NCI-H748 (cell line): ENCODE measurements around the gene AMER2.

ENCODE experiments used
- DNase-seq: peaks from one replicate; lab custom pipeline; 2025; ENCODE audit not compliant: unreplicated experiment; lab: John Stamatoyannopoulos, UW

The AMER2 gene, protein sequence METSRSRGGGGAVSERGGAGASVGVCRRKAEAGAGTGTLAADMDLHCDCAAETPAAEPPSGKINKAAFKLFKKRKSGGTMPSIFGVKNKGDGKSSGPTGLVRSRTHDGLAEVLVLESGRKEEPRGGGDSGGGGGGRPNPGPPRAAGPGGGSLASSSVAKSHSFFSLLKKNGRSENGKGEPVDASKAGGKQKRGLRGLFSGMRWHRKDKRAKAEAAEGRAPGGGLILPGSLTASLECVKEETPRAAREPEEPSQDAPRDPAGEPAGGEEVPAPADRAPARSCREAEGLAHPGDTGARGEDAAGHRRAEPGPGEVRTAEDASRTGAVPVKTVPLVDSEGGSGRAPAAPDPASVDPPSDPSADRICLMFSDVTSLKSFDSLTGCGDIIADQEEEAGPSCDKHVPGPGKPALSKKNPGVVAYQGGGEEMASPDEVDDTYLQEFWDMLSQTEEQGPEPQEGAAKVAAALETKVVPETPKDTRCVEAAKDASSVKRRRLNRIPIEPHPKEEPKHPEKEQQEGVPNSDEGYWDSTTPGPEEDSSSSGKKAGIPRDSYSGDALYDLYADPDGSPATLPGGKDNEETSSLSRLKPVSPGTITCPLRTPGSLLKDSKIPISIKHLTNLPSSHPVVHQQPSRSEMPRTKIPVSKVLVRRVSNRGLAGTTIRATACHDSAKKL

DNA sequence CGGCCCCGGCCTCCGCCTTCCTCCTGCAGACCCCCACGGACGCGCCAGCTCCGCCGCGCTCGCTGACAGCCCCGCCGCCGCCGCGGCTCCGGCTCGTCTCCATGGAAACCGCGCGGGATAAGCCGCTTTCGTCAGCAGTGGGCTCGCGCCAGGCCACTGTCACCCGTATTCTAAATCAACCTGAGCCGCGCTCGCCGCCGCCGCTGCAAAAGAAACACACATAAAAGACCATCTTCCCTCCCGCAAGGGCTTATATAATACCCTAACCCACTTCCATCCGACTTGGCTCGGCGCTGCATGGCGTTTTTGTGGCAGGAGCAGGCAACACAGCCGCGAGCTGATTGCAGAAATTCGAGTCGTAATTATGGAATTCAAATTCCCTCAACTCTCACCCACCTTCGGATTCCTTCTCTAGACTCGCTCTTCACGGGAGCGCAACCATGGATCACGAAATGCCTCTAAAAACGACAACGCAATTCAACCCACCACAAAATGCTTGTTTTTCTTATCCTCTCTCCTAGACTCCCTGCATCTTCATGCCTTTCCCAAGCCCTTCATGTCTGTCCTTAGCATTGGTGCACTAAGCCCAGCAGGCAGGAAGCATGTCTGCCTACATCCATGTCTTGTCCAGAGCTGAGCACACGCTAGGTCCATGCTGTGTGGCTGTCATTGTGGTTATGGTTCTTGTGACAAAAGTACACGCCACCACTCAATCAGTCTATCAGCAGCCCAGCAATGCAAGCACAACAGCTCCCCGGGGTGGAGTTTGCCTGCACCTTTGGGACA lies at the start of gene AMER2:
Gene AMER2 (minus strand): TSS at position 772 of the 786 bp plus-strand sequence. CDS start 669 bp downstream, at position 103.
- peak; percentile 94 for DNase-seq

GRCh38 chr13:25218019-25218418 lies 45.9 kb upstream of the AMER2 start:
- DNase-seq, result no peak

GRCh38 chr13:25217023-25217885 lies 45.2 kb upstream of the AMER2 start:
- peak; percentile 46 for DNase-seq

DNA sequence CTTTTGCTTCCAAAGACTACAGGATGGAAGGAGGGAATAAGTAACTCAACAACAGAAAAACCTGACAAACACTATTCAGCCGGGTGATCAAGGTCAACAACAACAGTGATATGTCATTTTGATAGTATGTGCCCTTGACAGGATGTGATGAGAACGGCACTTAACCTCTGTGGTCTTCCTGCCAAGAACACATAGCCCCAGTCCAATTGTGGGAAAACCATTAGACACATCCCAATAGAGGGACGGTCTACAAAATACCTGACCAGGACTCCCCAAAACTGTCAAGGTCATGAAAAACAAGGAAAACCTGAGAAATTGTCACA lies 43.1 kb upstream of the AMER2 start:
- DNase-seq, result no peak

GRCh38 chr13:25214491-25215252 lies 42.6 kb upstream of the AMER2 start:
- no peak for DNase-seq

DNA sequence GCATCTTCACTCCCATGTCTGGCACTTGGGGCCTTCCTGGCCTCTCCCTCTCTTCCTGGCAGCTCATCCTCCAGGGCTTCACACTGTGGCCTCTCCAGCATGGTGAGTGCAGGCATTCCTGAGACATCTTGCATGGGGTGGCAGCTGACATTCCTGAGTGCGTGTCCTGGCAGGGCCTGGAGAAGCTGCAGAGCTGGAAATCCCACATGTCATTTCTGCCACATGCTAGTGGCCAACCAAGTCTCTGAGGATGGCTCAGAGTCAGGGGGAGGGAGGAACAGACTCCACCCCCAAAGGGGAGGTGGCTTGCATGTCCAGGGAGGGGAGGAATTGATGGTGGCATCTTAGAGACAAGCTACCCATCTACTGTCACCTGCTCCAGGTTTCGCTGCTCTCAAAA lies 41.6 kb upstream of the AMER2 start:
- no peak for DNase-seq

DNA sequence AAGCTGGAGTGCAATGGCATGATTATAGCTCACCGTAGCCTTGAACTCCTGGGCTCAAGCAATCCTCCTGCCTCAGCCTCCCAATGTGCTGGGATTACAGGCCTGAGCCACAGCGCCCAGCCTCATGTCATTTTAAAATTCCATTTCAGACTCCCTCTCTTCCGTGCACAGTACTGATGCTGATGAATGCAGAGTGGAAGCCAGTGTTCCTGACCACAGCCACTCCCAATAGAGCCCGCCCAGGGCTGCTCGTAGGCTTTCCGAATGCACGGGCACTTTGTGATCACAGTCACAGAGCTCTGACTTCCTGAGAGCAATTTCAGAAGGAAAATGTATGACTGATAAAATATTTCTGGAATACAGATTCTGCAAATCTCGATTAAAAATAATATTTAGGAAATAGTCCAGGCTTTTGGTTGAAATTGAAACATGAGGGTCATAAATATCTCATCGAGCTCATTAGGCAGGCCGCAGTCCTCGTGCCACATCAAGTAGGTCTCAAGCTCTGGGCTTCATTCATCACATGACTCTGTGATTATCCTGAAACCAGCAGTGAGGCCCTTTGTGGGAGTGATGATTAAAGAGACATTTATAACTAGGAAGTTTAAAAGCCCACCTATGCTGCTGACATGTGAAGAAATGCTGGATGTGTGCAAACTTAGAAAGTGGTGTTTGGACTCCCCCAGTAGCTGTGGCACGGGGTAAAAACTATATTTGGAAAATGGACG lies 38.9 kb upstream of the AMER2 start:
- DNase-seq, result no peak

DNA sequence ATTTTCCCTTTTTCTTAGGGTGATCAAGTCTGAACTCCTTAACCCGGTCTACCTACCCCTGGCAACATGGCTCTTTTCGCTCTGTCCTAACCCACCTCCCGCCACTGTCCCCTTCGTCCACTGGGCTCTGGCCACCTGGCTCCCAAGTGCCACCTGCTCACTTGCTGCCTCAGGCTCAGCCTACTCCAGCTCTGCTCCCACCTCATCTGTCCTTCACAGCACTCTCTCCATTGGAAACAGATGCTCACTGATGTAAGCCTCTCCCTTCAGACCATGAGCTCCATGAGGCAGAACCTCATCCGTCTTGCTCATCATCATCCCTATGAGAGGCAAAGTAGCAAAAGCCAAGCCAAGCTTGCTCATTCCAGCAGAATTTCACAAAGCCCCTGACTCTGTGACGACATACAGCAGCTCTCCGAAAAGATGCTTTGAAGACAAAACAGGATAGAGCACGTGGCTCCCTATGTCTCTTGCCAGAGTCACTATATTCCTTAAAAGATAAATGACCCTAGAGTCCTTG lies 35.3 kb upstream of the AMER2 start:
- DNase-seq, result no peak

DNA sequence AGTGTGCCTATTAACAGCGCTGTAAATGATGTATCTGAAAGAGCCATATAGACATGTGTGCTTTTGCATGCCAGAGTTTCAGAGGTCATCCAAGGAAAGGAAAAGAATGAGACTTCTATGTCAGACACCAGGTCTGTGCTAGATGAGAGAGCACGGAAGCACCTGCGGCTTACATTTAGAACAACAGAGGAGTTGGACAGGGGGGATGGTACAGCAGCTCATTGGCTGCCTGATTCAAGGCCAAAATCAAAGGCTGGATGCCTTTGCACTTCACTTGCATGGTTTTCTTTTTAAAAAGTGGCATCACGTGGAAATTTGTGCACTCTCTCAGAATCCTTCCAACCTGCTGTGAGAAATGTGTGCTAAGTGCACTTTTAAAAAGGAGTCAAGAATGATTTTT lies 32.8 kb upstream of the AMER2 start:
- DNase-seq, result no peak

- DNase-seq, result no peak
Observed at GRCh38 chr13:25203127-25203740, 31.1 kb upstream of the AMER2 start.

DNA sequence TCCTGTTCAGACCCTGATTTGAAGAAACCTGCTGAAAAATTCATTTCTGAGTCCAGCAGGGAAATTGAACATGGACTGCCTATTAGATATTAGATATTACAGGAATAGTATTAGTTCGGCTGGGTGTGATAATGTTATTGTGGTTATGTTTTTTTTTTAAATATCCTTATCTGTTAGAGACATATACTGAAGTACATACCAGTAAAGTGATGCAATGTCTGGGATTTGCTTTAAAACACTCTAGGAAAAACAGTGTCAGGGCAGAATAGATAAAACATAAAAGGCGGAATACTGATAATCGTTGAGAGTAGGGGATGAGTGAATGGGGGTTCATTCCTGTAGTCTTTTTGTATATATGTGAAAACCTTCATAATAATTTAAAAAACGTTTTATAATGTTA lies 28.7 kb upstream of the AMER2 start:
- no peak for DNase-seq

DNA sequence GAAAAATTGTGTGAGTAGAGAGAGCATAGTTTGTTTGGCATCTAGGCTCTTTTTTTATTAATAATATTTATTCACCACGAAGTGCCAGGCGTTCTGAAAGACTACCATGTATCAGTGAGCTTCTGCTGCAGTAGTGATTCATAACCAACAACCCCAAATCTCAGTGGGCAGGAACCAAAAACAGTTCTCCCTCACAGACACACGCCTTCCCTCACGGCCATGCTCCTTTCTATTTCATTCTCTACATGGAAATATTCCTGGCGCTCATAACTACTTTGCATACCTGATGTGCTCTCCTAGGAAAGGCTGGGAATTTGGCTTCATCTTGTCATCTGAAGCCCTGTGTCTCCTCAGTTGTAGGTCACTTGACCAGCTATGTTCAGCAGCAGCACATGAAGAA lies 26.6 kb upstream of the AMER2 start:
- DNase-seq, result no peak

GRCh38 chr13:25196971-25197370 lies 24.9 kb upstream of the AMER2 start:
- DNase-seq, result no peak

DNA sequence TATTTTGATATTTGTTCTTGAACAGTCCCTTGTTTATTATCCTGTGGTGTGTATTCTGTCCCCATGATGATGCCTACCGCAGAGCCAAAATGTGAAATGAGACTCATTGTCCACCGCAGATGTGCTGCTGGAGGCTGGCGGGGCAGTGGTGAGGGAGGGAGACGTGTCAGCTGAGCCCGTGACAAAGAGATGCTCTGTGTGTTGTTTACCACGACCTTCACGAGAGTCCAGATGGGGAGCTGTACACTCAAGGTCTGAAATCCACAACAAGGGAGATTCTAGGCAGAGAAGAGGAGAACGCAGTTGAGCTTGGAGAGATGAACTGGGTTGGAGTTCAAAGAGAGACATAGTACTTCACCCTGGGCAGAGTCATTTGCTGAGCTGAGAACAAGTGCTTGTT lies 20.8 kb upstream of the AMER2 start:
- no peak for DNase-seq

GRCh38 chr13:25192489-25192888 lies 20.4 kb upstream of the AMER2 start:
- no peak for DNase-seq

GRCh38 chr13:25192052-25192451 lies 20.0 kb upstream of the AMER2 start:
- no peak for DNase-seq

DNA sequence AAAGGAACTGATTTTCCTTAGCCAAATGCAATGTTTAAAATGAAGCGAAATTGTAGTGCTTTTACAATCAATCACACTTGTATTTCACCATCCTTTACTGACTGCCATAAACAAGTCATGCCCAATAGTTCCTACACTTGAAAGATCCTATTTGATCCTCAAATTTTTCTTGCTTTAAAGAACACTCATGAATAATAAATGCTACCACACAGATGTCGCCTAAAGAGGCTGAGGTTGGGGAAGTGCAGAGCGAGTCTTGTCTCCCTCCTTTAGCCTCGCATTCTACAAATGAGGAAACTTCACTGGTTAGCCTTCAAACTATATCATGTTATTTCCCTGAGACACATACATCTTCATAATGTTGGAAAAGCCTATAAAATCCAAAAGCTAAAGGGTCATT lies 18.7 kb upstream of the AMER2 start:
- DNase-seq, result no peak

DNA sequence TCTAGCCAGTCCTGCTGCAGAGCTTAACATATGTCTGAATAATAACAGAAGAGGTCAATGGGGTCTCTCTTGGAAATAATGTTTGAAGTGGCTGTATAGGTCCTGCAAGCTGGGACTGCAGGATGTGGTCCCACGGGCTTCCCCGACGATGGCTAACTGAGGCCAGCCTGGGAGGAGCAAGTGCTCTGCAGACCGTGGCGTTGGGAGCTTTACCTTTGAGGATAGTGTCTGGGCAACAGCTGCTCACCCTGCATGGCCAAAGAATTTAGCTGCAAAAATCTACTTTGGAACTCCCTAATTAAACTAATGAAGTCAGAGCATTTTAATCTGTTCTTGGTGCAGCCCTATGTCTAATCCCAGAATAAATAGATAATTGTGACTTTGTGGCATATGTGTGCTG lies 18.2 kb upstream of the AMER2 start:
- no peak for DNase-seq

- no peak for DNase-seq
Observed at GRCh38 chr13:25187596-25187995, 15.5 kb upstream of the AMER2 start.
